Stimulated activated CD4-positive, alpha-beta T cell treated with anti-CD3 and anti-CD28 coated beads, TNF-alpha, amount 100 ng/mL, for 1 hour (primary cell): ENCODE results near the gene USP15.
"Not testable (repeated sequence)": the region's sequence is repeated elsewhere in the genome, so short reads cannot be mapped to it uniquely, and the experiment has no call there.

Experiments
- DNase-seq, 3 donors: peaks; one replicate each; pipeline ENCODE4 v3.0.0-alpha.2; 2020; ENCODE audit warnings: low read depth in 3 of 3, low spot score in 1 of 3

Gene USP15

GRCh38 chr12:62319058-62319457, 58.9 kb downstream of the USP15 start:
- DNase-seq, result no peak

- DNase-seq, result no peak
Measured at GRCh38 chr12:62320054-62320453, 59.9 kb downstream of the USP15 start.

GRCh38 chr12:62323386-62323785, 63.2 kb downstream of the USP15 start:
- DNase-seq, result no peak

GRCh38 chr12:62328296-62328921, 68.2 kb downstream of the USP15 start:
- no peak for DNase-seq

GRCh38 chr12:62331306-62331705, 71.1 kb downstream of the USP15 start:
- no peak for DNase-seq

- no peak for DNase-seq
Measured at GRCh38 chr12:62332598-62332997, 72.4 kb downstream of the USP15 start.

- DNase-seq, result no peak
Measured at GRCh38 chr12:62335057-62335456, 74.9 kb downstream of the USP15 start.

- no peak for DNase-seq
Measured at GRCh38 chr12:62335796-62336195, 75.6 kb downstream of the USP15 start.

- not testable (repeated sequence) for DNase-seq
Measured at GRCh38 chr12:62337643-62338042, 77.4 kb downstream of the USP15 start.

GRCh38 chr12:62342614-62343303, 82.6 kb downstream of the USP15 start:
- not testable (repeated sequence) for DNase-seq

- not testable (repeated sequence) for DNase-seq
Measured at GRCh38 chr12:62343304-62344120, 83.3 kb downstream of the USP15 start.

GRCh38 chr12:62344731-62345556, 84.7 kb downstream of the USP15 start:
- not testable (repeated sequence) for DNase-seq

- no peak for DNase-seq
Measured at GRCh38 chr12:62345667-62346066, 85.5 kb downstream of the USP15 start.

- no peak for DNase-seq
Measured at GRCh38 chr12:62346817-62347216, 86.6 kb downstream of the USP15 start.

GRCh38 chr12:62347922-62348650, 87.9 kb downstream of the USP15 start:
- DNase-seq, result no peak

GRCh38 chr12:62350554-62350953, 90.3 kb downstream of the USP15 start:
- no peak for DNase-seq

- no peak for DNase-seq
Measured at GRCh38 chr12:62351326-62351725, 91.1 kb downstream of the USP15 start.

GRCh38 chr12:62361048-62361447, 100.8 kb downstream of the USP15 start:
- DNase-seq, result no peak

- no peak for DNase-seq
Measured at GRCh38 chr12:62363506-62363905, 103.3 kb downstream of the USP15 start.

GRCh38 chr12:62364697-62365096, 104.5 kb downstream of the USP15 start:
- not testable (repeated sequence) for DNase-seq
